Endodermal cell (in vitro differentiated cells): ENCODE data around the gene MALSU1. TPM values are rescaled to one million over a fixed set of nuclear protein-coding genes. Genes with fewer than 3 reads are reported as not detected.

Experiments
- DNase-seq: peaks from one replicate; pipeline ENCODE4 v3.0.0-alpha.2; 2017
- H3K27ac ChIP-seq: 2 replicates; pipeline ENCODE4 v1.5.1; 2013; ENCODE audit warnings: mild to moderate bottlenecking, low read depth, low read length, moderate library complexity
- H3K27me3 ChIP-seq: 2 replicates; pipeline ENCODE4 v1.6.1; 2013; ENCODE audit warnings: mild to moderate bottlenecking, low read length, moderate library complexity; ENCODE audit not compliant: insufficient read depth, control insufficient read depth, poor library complexity, severe bottlenecking
- H3K36me3 ChIP-seq: 2 replicates; pipeline ENCODE4 v1.7.0; 2013; ENCODE audit warnings: mild to moderate bottlenecking, low read length, moderate library complexity; ENCODE audit not compliant: control insufficient read depth, insufficient read depth
- H3K4me1 ChIP-seq: one replicate; pipeline ENCODE4 v1.7.0; 2013; ENCODE audit warnings: low read length; ENCODE audit not compliant: control insufficient read depth, insufficient read depth
- H3K4me3 ChIP-seq: 2 replicates; pipeline ENCODE4 v1.5.1; 2013; ENCODE audit warnings: mild to moderate bottlenecking, low read length, moderate library complexity
- H3K9ac ChIP-seq: 2 replicates; pipeline ENCODE4 v1.6.1; 2013; ENCODE audit warnings: mild to moderate bottlenecking, low read length, moderate library complexity; ENCODE audit not compliant: poor library complexity, severe bottlenecking; ENCODE audit errors: extremely low read depth
- H3K9me3 ChIP-seq: 2 replicates; pipeline ENCODE4 v1.6.1; 2013; ENCODE audit warnings: mild to moderate bottlenecking, low read length, moderate library complexity; ENCODE audit not compliant: control insufficient read depth
- H3K27ac Mint-ChIP-seq: 2 replicates; pipeline ENCODE4 v1.8.0; 2020; ENCODE audit warnings: mixed read lengths
- H3K27me3 Mint-ChIP-seq: 2 replicates; pipeline ENCODE4 v1.8.0; 2021; ENCODE audit warnings: mild to moderate bottlenecking, mixed read lengths; ENCODE audit not compliant: insufficient read depth
- H3K36me3 Mint-ChIP-seq: 2 replicates; pipeline ENCODE4 v1.8.0; 2020; ENCODE audit warnings: low read depth, mixed read lengths
- H3K4me1 Mint-ChIP-seq: 2 replicates; pipeline ENCODE4 v1.8.0; 2020; ENCODE audit warnings: mixed read lengths
- H3K4me3 Mint-ChIP-seq: 2 replicates; pipeline ENCODE4 v1.8.0; 2020; ENCODE audit warnings: mild to moderate bottlenecking, moderate library complexity, mixed read lengths
- H3K9me3 Mint-ChIP-seq: 2 replicates; pipeline ENCODE4 v1.8.0; 2020; ENCODE audit warnings: mild to moderate bottlenecking, mixed read lengths
- CTCF ChIP-seq: fragments of 200-600 bp; sonication (generic); conservative IDR thresholded peaks from 2 replicates; pipeline ENCODE4 v1.5.0; 2021; ENCODE audit warnings: antibody characterized with exemption, mild to moderate bottlenecking
- WGBS, 2 experiments: methylation state at CpG; one replicate each; pipeline versions ENCODE4 v1.1.5 to v1.1.7; 2013; ENCODE audit warnings: missing lambda C conversion rate in 2 of 2, mixed read lengths in 1 of 2; ENCODE audit not compliant: insufficient coverage in 1 of 2, insufficient read length in 1 of 2; 5-methylcytosine and 5-hydroxymethylcytosine counted together
- total RNA-seq, 2 donors: library from RNA; stranded (reverse); fragmentation: NEBNext Ultra II Directional in 1 of 2; extraction: Animal tissue kit (Norgen Biotek cat#: 25700) in 1 of 2; gene quantifications; 2 replicates in 1 of 2; 3 replicates in 1 of 2; pipeline ENCODE4 v1.2.1, GENCODE V29; 2021

The MALSU1 gene
- total RNA-seq, 2 donors from 2014 or later, result 73.5 to 87.4 TPM

DNA sequence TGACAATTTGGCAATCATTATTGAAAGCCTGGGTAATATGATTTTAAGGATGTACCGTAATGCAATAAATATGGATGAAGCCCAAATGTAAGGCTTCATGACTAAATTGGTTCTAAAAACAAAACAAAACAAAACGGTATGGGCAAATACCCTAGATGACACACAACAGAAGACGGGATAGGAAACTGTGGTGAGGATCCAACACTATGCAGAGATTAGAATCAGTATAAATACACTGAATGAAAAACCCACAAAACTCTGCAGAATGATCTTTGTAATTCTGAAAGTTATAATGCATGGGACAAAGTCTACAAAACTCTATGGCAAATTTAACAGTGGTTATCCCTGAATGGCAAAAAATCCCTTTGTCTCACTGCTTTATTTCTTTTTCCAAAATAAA is 57.6 kb downstream of the MALSU1 start:
- H3K27ac Mint-ChIP-seq, result no peak overlapping the region
- no peak overlapping the region for H3K9ac ChIP-seq

GRCh38 chr7:23357190-23358093 is 58.3 kb downstream of the MALSU1 start:
- H3K4me1 Mint-ChIP-seq, result no peaks in the 10 kb centered on the region
- WGBS, 2 experiments, result 53 to 73% methylated on average over 3 to 4 of the region's 6 CpGs
- no peaks in the 10 kb centered on the region for H3K27me3 ChIP-seq
- no peaks in the 10 kb centered on the region for H3K9me3 Mint-ChIP-seq
- H3K4me3 ChIP-seq, result no peak overlapping the region
- TF ChIP-seq CTCF, result peak; percentile 70
- no peaks in the 10 kb centered on the region for H3K27me3 Mint-ChIP-seq
- H3K9ac ChIP-seq, result no peak overlapping the region
- H3K27ac Mint-ChIP-seq, result no peak overlapping the region
- no peak for DNase-seq
- no peaks in the 10 kb centered on the region for H3K9me3 ChIP-seq
- no peaks in the 10 kb centered on the region for H3K4me1 ChIP-seq
- H3K4me3 Mint-ChIP-seq, result no peak overlapping the region
- peaks cover 21% of the 10 kb centered on the region for H3K36me3 Mint-ChIP-seq
- no peak overlapping the region for H3K27ac ChIP-seq
- H3K36me3 ChIP-seq, result peaks cover 36% of the 10 kb centered on the region

More for the DNA sequence above, 57.6 kb downstream of the MALSU1 start:
- Mint-ChIP-seq H3K4me1 (peaks cover 3% of the 10 kb centered on the region), H3K4me3 (no peak overlapping the region), H3K36me3 (peaks cover 21% of the 10 kb centered on the region), H3K9me3 (no peaks in the 10 kb centered on the region), H3K27me3 (no peaks in the 10 kb centered on the region)
- H3K9me3 ChIP-seq, result no peaks in the 10 kb centered on the region
- peaks cover 31% of the 10 kb centered on the region for H3K36me3 ChIP-seq
- 96 to 97% methylated on average over 3 of the region's 3 CpGs for WGBS, 2 experiments
- no peak for DNase-seq
- H3K4me3 ChIP-seq, result no peak overlapping the region
- no peak overlapping the region for H3K27ac ChIP-seq
- no peak for TF ChIP-seq CTCF
- H3K4me1 ChIP-seq, result no peaks in the 10 kb centered on the region
- H3K27me3 ChIP-seq, result no peaks in the 10 kb centered on the region

GRCh38 chr7:23358152-23358674 is 59.1 kb downstream of the MALSU1 start:
- Histone ChIP-seq H3K9ac (no peak overlapping the region), H3K27ac (no peak overlapping the region), H3K36me3 (peaks cover 41% of the 10 kb centered on the region), H3K9me3 (no peaks in the 10 kb centered on the region), H3K27me3 (no peaks in the 10 kb centered on the region), H3K4me1 (no peaks in the 10 kb centered on the region), H3K4me3 (no peak overlapping the region)
- Mint-ChIP-seq H3K27me3 (no peaks in the 10 kb centered on the region), H3K27ac (no peak overlapping the region), H3K36me3 (peaks cover 21% of the 10 kb centered on the region), H3K9me3 (no peaks in the 10 kb centered on the region), H3K4me1 (no peaks in the 10 kb centered on the region), H3K4me3 (no peak overlapping the region)
- no peak for TF ChIP-seq CTCF
- DNase-seq, result no peak
- 97 to 100% methylated on average over 2 of the region's 2 CpGs for WGBS, 2 experiments

Other genes with a start within 250 kb of the MALSU1 start
- 10 to 100 TPM; 37.5 to 54.6 TPM for gene KLHL7, start 193.6 kb upstream of the MALSU1 start, total RNA-seq
- 10 to 100 TPM; 26.3 to 31.3 TPM for gene NUP42, start 117.3 kb upstream of the MALSU1 start, total RNA-seq
- gene GPNMB, start 52.6 kb upstream of the MALSU1 start, total RNA-seq, result 1 to 10 TPM in 1 of 2 donors, under 1 TPM in 1; 0.99 to 1.1 TPM
- gene IGF2BP3, start 171.2 kb downstream of the MALSU1 start, total RNA-seq, result 100 to 1,000 TPM; 114 to 123 TPM
- gene TRA2A, start 232.6 kb downstream of the MALSU1 start, total RNA-seq, result 100 to 1,000 TPM; 104 to 114 TPM